ENCODE data around the gene KIAA1958. TPM values are rescaled to one million over a fixed set of nuclear protein-coding genes. Genes with fewer than 3 reads are reported as not detected.

KIAA1958 gene, protein sequence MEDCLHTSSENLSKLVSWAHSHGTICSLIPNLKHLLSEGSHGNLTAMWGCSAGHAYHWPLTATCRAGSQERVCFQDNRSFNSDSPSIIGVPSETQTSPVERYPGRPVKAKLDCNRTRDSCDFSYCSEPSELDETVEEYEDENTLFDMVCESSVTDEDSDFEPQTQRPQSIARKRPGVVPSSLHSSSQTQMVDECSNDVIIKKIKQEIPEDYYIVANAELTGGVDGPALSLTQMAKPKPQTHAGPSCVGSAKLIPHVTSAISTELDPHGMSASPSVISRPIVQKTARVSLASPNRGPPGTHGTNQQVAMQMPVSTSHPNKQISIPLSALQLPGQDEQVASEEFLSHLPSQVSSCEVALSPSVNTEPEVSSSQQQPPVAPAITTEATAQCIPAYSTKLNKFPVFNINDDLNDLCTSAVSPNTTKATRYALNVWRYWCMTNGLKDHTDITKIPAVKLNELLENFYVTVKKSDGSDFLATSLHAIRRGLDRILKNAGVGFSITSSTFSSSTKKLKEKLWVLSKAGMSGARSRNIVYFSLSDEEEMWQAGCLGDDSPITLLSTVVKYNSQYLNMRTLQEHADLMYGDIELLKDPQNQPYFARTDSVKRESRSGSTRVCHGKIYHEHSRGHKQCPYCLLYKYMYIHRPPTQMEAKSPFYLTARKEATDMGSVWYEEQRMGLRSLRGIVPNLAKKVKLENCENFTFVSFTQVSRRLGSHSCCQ
- 3.8 TPM for polyA plus RNA-seq (ENCODE audit: insufficient read length)

GRCh38 chr9:112486221-112487007 lies at the start of gene KIAA1958:
Gene KIAA1958 (plus strand): TSS chr9:112486827. CDS start chr9:112574081, 87,254 bp downstream.
- DNase-seq: peak; percentile 80

- no peak for DNase-seq
Measured at GRCh38 chr9:112437406-112437805, 49.2 kb upstream of the KIAA1958 start.

DNA sequence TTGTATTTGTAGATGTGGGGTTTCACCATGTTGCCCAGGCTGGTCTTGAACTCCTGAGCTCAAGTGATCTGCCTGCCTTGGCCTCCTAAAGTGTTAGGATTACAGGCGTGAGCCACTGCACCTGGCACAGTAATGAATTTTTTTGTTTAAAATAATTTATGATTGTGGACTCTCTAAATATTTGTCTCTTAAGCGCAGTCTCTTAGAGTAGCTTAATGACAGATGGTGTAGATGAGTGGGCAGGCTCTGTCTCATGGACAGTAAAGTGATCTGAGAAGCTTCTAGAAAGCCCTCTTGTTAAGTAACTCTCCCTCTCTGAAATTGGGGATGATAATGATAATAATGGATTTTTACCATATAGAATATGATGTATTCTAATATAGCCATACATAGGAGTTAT lies 47.5 kb upstream of the KIAA1958 start:
- no peak for DNase-seq

DNA sequence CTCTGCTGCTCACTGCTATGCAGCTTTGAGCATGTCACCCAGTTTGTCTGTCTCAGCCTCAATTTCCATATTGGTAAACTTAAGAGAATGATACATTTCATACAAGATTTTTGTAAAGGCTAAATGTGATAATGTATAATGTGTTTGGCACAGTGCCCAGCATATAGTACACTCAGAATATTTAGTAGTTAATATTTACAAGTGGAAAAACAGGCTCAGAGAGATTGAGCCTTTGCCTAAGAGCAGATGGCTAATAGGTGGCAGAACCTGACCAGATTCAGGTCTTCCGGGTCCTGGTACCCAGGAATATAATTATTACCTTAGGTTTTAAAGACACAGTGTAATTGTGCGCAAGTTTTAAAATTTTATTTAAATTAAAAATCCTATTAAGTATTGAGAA lies 46.8 kb upstream of the KIAA1958 start:
- no peak for DNase-seq

DNA sequence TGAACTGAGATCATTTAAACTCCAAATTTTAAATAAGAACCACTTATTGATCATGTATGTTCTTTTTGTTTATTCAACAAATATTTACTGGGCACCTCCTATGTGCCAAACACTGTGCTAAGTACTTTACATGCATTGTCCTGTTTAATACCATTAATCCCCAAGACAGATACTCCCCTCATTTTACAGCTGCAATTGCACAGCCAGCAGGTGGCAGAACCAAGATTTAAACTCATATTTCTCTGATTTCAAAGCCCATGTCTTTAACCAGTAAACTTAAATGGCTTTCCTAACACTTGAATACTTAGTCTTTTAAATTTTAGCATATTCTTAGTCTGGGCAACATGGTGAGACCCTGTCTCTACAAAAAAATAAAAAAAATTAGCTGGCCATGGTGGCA lies 43.4 kb upstream of the KIAA1958 start:
- DNase-seq: no peak

DNA sequence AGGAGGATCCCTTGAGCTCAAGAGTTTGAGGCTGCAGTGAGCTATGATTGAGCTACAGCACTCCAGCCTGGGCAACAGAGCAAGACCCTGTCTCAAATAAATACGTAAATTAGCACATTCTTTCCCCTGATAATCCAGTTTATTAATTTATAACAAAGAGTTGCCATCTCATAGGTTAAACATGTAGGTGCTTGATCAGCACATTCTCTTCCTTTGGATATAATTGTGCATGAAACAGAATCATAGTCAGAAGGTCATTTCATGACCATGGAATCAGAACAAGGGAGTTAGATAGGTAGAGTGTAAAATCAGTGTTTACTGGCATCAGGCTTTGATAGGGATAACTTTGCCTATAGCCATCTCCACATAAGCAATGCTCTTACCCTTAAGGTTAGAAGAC lies 43.0 kb upstream of the KIAA1958 start:
- DNase-seq: no peak

GRCh38 chr9:112445196-112445595 lies 41.4 kb upstream of the KIAA1958 start:
- no peak for DNase-seq

- no peak for DNase-seq
Measured at GRCh38 chr9:112446080-112446479, 40.5 kb upstream of the KIAA1958 start.

- DNase-seq: no peak
Measured at GRCh38 chr9:112446526-112446925, 40.1 kb upstream of the KIAA1958 start.

GRCh38 chr9:112447283-112447761 lies 39.3 kb upstream of the KIAA1958 start:
- DNase-seq: no peak

DNA sequence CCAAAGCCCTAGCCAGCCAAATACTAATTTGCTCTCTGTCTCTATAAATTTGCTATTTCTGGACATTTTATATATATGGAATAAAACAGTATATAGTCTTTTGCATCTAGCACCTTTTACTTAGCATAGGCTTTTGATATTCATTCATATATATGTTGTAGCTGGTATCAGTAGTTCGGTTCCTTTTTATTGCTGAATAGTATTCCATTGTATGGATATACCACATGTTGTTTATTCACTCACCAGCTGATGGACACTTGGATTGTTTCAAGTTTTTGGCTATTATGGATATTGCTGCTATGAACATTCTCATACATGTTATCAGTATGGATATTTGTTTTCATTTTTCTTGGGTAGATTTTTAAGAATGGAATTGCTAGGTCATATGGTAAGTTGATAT lies 23.8 kb upstream of the KIAA1958 start:
- no peak for DNase-seq

DNA sequence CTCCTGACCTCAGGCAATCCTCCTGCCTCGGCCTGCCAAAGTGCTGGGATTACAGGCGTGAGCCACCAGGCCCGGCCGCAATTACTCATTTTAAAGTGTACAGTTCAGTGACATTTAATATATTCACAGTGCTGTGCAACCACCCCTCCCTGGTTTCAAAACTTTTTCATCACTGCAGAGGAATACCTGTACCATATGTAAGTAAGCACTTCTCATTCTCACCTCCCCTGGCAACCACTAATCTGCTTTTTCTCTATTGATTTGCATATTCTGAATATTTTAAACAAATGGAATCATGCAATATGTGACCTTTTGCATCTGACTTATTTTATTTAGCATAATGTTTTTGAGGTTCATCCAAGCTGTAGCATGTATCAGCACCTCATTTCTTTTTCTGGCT lies 21.3 kb upstream of the KIAA1958 start:
- DNase-seq: no peak

- no peak for DNase-seq
Measured at GRCh38 chr9:112472996-112473395, 13.6 kb upstream of the KIAA1958 start.

DNA sequence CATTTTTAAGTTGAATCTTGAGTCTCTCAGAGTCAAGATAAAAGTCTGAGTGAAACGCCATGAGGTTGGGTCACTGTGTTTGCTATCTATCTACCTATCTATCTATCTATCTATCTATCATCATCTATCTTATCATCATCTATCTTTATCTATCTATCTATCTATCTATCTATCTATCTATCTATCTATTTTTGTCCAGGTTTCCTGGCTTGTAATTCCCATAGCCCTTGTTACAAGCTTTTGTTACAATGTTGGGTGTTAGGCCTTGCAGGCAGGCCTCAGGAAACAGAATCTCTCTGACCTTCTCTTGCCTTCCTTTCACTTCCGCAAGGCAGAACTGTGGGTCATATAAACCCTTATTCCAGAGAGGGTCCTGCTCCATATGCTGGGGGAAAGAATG lies 12.6 kb upstream of the KIAA1958 start:
- DNase-seq: no peak

- DNase-seq: no peak
Measured at GRCh38 chr9:112475318-112475717, 11.3 kb upstream of the KIAA1958 start.

DNA sequence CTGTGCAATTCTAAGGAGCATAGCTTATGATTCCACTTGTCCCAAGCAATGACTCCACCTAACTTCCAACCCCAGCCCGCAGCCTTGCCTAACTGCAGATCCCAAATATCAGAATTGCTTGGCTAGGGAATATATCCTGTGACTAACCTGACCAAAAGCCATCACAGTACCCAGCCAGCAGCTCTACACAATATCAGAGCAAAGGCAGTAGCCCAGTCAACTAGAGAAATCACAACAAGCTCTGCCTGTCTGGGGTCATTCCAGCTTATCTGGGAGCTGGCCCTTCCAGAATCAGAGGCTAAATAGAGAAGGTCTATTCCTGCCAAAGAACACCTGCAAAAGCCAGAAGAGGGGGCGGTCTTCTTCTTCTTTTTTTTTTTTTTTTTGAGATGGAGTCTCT lies 9.3 kb upstream of the KIAA1958 start:
- DNase-seq: no peak

DNA sequence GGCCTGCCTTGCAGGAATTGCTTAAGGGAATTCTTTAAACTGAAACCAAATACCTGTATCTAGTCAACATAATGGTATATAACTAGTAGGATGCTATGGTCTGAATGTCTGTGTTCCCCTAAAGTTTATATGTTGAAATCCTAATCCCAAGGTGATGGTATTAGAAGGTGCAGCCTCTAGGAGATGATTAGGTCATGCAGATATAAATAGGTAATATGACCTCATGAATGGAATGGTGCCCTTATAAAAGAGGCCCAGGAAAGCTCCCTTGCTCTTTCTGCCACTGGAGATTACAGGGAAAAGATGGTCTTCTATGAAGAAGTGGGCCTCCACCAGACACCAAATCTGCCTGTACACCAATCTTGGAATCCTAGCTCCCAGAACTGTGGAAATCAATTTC lies 7.4 kb upstream of the KIAA1958 start:
- DNase-seq: no peak

GRCh38 chr9:112484607-112485006 lies 2.0 kb upstream of the KIAA1958 start:
- no peak for DNase-seq

GRCh38 chr9:112485574-112485973 lies 1.1 kb upstream of the KIAA1958 start:
- no peak for DNase-seq

DNA sequence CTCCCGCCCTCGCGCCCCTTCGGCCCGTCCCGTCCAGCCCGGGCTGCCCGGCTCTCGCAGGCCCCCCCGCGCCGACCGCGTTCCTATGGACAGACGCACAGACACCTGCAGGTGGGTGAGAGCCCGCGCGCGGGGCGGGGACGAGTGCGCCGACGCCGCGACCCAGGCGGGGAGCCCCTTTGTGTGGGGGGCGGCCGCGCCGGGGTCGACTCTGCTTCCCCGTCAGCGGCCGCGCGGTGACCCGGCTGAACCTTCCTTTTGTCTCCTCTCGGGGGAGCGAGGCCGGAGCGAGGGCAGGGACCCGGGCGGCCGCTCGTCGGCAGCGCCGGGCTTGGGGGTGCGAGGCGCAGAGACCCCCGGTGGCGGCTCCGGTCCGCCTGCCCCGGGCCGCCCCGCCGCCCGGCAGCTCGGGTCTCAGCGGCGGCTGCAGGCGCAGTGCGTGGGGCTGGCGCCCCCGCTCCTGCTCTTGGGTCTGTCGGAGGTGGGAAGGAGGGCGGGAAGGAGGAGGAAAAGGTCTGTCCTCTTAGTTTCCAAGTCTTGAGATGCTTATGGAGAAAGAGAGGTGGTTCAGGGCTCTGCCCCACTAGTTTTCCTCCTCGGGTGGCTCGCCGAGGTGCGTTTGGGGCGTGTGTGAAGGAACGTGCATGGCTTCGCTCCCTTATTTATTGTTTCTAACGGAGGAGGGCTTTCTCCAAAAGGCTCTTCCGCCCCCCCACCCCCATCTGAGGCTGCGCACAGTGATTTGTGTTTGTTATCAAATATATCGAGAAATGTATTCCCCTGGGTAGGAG lies 576 bp downstream of the KIAA1958 start:
- DNase-seq: peak; percentile 56

DNA sequence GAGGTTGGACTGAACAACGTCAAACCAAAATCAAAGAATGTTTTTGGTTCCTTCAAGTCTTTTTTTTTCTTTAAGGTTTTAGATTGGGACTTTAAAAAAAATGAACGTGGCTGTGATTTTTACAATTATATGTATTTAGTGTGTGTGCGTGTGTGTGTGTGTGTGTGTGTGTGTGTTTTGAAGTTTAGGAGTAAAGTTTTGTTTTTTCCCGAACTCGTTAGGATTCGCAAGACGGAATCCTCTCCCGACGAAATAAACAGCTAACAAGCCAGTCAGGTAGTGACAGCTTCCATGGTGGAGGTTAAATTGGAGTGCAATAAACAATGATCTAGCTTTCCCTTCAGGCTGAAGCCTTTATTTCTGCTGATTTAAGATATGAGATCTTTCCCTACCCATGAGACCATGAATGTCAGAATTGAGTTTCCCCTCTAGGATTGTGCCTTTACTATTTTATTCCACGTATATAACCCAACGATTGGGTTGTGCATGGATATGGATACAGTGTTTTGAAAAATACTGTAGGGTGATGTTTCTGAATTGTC lies 1.2 kb downstream of the KIAA1958 start:
- DNase-seq: peak; percentile 11

- no peak for DNase-seq
Measured at GRCh38 chr9:112489039-112489546, 2.5 kb downstream of the KIAA1958 start.
